Endothelial cell (in vitro differentiated cells): ENCODE measurements around the gene TRPV2. TPM values are rescaled to one million over a fixed set of nuclear protein-coding genes. Genes with fewer than 3 reads are reported as not detected.
A peak's percentile ranks its signal among the peaks of the same experiment; 100 is the strongest.

Experiments used
- DNase-seq: peaks from one replicate; pipeline ENCODE4 v3.0.0; 2021; ENCODE audit warnings: low spot score
- H3K27ac Mint-ChIP-seq: one replicate; pipeline ENCODE4 v1.8.0; 2021; ENCODE audit warnings: mixed read lengths, inconsistent platforms; ENCODE audit not compliant: unreplicated experiment
- H3K27me3 Mint-ChIP-seq: one replicate; pipeline ENCODE4 v1.8.0; 2021; ENCODE audit warnings: mild to moderate bottlenecking, moderate library complexity, mixed read lengths, inconsistent platforms; ENCODE audit not compliant: unreplicated experiment
- H3K36me3 Mint-ChIP-seq: one replicate; pipeline ENCODE4 v1.8.0; 2021; ENCODE audit warnings: mild to moderate bottlenecking, low read depth, mixed read lengths, inconsistent platforms; ENCODE audit not compliant: unreplicated experiment
- H3K4me1 Mint-ChIP-seq: one replicate; pipeline ENCODE4 v1.8.0; 2021; ENCODE audit warnings: mild to moderate bottlenecking, mixed read lengths, inconsistent platforms; ENCODE audit not compliant: unreplicated experiment
- H3K4me3 Mint-ChIP-seq: one replicate; pipeline ENCODE4 v1.8.0; 2021; ENCODE audit warnings: mild to moderate bottlenecking, mixed read lengths, inconsistent platforms; ENCODE audit not compliant: unreplicated experiment
- H3K9me3 Mint-ChIP-seq: one replicate; pipeline ENCODE4 v1.8.0; 2021; ENCODE audit warnings: mixed read lengths, inconsistent platforms; ENCODE audit not compliant: unreplicated experiment
- CTCF ChIP-seq: fragments of 200-600 bp; sonication (generic); IDR thresholded peaks from one replicate; pipeline ENCODE4 v1.5.0; 2021; ENCODE audit warnings: antibody characterized with exemption; ENCODE audit not compliant: unreplicated experiment
- total RNA-seq: library from RNA; stranded (reverse); fragmentation: NEBNext Ultra II Directional; extraction: Animal tissue kit (Norgen Biotek cat#: 25700); gene quantifications from one replicate; pipeline ENCODE4 v1.2.1, GENCODE V29; 2021; ENCODE audit not compliant: unreplicated experiment

TRPV2 gene
- total RNA-seq, 1 donor from 2014 or later, result 4.8 TPM

DNA sequence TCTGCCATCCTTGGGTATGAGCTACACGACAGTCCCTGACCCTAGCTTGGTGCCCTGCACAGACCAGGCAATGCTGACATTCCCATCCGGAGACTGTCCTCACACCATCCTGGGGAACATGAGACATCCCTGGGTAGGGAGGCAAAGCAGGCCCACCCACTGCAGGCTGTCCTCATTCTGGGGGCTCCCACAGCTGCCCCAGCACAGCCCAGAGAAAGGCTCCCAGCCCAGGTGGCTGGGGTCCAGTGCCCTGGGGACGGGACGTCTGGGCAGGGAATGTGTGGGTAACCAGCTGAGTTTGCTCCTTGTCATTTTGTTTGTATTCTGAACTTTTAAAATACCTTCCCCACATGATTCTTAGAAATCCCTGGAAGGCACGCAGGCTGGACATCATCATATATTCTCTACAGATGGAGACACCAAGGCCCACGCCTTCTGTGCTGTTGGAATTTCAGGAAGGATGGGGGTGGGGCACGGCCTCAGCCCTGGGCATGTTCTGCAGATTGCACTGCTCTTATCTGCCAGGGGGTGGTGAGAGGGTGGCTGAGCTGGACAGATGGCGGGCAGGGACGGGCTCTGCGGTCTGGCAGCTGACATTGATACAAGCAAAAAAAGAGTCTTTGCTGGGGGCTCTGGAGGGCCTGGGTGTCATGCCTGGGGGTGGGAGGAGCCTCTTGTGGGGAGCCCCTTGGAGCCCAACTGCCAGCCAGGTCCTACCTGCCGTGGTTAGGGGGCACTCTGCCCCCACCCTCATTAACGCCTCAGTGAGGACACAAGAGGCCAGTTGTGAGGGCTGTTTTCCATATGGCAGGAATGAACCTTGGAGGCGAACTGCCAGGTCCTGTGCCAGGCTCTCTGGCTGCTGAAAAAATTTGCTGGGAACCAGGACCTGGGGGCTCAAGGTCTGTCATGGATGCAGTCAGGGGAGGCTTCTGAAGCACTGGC is 48.3 kb downstream of the TRPV2 start:
- no peaks in the 10 kb centered on the region for H3K9me3 Mint-ChIP-seq
- H3K27ac Mint-ChIP-seq, result no peak overlapping the region
- peaks cover 21% of the 10 kb centered on the region for H3K4me1 Mint-ChIP-seq
- peaks cover 15% of the 10 kb centered on the region for H3K27me3 Mint-ChIP-seq
- H3K36me3 Mint-ChIP-seq, result no peaks in the 10 kb centered on the region
- peak; percentile 51 for DNase-seq
- TF ChIP-seq CTCF, result no peak
- H3K4me3 Mint-ChIP-seq, result no peak overlapping the region

- peaks cover 11% of the 10 kb centered on the region for H3K27me3 Mint-ChIP-seq
- DNase-seq, result no peak
- H3K4me3 Mint-ChIP-seq, result no peak overlapping the region
- no peaks in the 10 kb centered on the region for H3K9me3 Mint-ChIP-seq
- H3K4me1 Mint-ChIP-seq, result peaks cover 17% of the 10 kb centered on the region
- H3K36me3 Mint-ChIP-seq, result no peaks in the 10 kb centered on the region
- no peak overlapping the region for H3K27ac Mint-ChIP-seq
- TF ChIP-seq CTCF, result no peak
Observed at GRCh38 chr17:16464303-16465051, 49.1 kb downstream of the TRPV2 start.

DNA sequence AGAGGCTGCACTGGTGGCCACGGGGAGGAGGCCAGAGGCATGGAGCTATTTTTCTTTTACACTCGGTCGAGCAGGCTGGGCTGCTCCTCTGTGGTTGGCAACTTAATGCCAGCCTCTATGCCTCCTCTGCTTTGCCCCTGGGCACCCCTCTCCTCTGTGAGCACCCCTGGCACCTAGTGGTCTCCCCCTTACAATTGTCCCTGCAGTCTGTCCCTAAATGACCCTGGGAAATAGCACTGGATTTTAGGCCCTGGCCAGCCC is 49.6 kb downstream of the TRPV2 start:
- DNase-seq, result no peak
- TF ChIP-seq CTCF, result no peak
- Mint-ChIP-seq H3K27me3 (peaks cover 11% of the 10 kb centered on the region), H3K9me3 (no peaks in the 10 kb centered on the region), H3K4me3 (peak overlapping the region; percentile 21), H3K4me1 (peaks cover 17% of the 10 kb centered on the region), H3K27ac (no peak overlapping the region), H3K36me3 (no peaks in the 10 kb centered on the region)

GRCh38 chr17:16465861-16466338 is 50.5 kb downstream of the TRPV2 start:
- peaks cover 14% of the 10 kb centered on the region for H3K4me1 Mint-ChIP-seq
- H3K27ac Mint-ChIP-seq, result no peak overlapping the region
- TF ChIP-seq CTCF, result no peak
- H3K9me3 Mint-ChIP-seq, result no peaks in the 10 kb centered on the region
- no peak for DNase-seq
- no peaks in the 10 kb centered on the region for H3K36me3 Mint-ChIP-seq
- no peak overlapping the region for H3K4me3 Mint-ChIP-seq
- peaks cover 11% of the 10 kb centered on the region for H3K27me3 Mint-ChIP-seq

DNA sequence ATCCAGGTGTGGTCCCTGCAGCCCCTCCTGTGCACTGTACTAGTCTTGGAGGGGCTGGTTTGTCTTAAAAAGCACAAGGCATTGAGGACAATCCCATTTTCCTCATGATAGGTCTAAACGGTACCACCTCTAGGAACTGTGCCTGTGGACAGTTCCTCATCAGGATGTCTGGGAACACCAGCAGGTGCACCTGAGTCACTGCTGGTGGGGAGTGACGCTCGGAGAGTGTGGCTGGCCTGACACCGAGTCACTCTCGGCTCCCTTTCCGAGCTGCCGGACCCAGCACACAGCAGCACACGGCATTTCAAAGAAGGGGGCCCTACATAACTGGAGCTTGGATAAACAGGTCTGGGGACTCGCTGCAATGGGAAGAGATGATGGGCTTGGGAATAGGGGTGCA is 51.0 kb downstream of the TRPV2 start:
- Mint-ChIP-seq H3K9me3 (no peaks in the 10 kb centered on the region), H3K4me1 (peaks cover 11% of the 10 kb centered on the region), H3K27ac (peak overlapping the region; percentile 53), H3K4me3 (no peak overlapping the region), H3K27me3 (peaks cover 11% of the 10 kb centered on the region), H3K36me3 (no peaks in the 10 kb centered on the region)
- TF ChIP-seq CTCF, result no peak
- DNase-seq, result no peak
